ENCODE data around the gene WDFY4. TPM values are rescaled to one million over a fixed set of nuclear protein-coding genes. Genes with fewer than 3 reads are reported as not detected.

The WDFY4 gene
- total RNA-seq, 1 experiment from 2014 or later: not detected

DNA sequence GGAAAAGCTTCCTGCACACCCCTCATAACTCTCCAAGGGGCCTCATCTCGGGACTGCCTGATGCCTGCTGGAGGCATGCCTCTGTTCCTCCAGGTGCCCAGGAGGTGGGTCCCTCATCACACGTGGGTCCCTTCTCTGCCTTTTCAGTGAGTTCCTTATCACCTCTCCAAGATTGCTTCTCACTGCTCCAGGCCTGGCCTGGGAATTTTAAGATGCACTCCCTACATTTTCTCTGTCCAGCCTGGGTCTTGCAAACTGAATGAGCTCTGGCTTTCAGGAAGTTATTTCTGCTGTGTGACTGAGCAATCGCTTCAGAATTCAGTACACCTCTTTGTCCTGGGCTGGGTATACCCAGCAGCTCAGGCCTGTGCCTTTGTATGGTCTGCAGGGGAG lies 211.1 kb downstream of the WDFY4 start:
- no peak for DNase-seq
- Histone ChIP-seq H3K4me2 (no peak overlapping the region), H3K9me3 (ENCODE audit: insufficient read depth, low read depth) (no peaks in the 10 kb centered on the region), H3K9me2 (ENCODE audit: insufficient read depth) (no peaks in the 10 kb centered on the region), H4K20me1 (ENCODE audit: insufficient read depth) (no peaks in the 10 kb centered on the region; the same call in 1 of the 2 replicates), H3K27ac (no peak overlapping the region), H3K36me3 (ENCODE audit: low read depth) (no peaks in the 10 kb centered on the region), H3F3A (ENCODE audit: insufficient read depth, low read depth) (no peaks in the 10 kb centered on the region), H3K4me1 (replicated peaks; ENCODE audit: insufficient read depth) (no peaks in the 10 kb centered on the region), H3K79me2 (ENCODE audit: low read depth) (no peaks in the 10 kb centered on the region), H3K4me3 (no peak overlapping the region), H3K27me3 (ENCODE audit: insufficient read depth, low read depth) (peaks cover 11% of the 10 kb centered on the region), H2AFZ (no peak overlapping the region)
- BruUV-seq (replicated peaks): no TSS peak
- intact Hi-C loops (cut with micrococcal nuclease; ENCODE audit: unreplicated experiment): no loop called here
- CTCF ChIA-PET: no interaction called here
- POLR2A ChIA-PET (ENCODE audit: unreplicated experiment): no interaction called here
- TF ChIP-seq, protein P1, sequence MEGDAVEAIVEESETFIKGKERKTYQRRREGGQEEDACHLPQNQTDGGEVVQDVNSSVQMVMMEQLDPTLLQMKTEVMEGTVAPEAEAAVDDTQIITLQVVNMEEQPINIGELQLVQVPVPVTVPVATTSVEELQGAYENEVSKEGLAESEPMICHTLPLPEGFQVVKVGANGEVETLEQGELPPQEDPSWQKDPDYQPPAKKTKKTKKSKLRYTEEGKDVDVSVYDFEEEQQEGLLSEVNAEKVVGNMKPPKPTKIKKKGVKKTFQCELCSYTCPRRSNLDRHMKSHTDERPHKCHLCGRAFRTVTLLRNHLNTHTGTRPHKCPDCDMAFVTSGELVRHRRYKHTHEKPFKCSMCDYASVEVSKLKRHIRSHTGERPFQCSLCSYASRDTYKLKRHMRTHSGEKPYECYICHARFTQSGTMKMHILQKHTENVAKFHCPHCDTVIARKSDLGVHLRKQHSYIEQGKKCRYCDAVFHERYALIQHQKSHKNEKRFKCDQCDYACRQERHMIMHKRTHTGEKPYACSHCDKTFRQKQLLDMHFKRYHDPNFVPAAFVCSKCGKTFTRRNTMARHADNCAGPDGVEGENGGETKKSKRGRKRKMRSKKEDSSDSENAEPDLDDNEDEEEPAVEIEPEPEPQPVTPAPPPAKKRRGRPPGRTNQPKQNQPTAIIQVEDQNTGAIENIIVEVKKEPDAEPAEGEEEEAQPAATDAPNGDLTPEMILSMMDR (conservative IDR thresholded peaks at IDR 0.05): no peak
- TF ChIP-seq EZH2 (IDR thresholded peaks at IDR 0.05; ENCODE audit: low read depth): no peak

DNA sequence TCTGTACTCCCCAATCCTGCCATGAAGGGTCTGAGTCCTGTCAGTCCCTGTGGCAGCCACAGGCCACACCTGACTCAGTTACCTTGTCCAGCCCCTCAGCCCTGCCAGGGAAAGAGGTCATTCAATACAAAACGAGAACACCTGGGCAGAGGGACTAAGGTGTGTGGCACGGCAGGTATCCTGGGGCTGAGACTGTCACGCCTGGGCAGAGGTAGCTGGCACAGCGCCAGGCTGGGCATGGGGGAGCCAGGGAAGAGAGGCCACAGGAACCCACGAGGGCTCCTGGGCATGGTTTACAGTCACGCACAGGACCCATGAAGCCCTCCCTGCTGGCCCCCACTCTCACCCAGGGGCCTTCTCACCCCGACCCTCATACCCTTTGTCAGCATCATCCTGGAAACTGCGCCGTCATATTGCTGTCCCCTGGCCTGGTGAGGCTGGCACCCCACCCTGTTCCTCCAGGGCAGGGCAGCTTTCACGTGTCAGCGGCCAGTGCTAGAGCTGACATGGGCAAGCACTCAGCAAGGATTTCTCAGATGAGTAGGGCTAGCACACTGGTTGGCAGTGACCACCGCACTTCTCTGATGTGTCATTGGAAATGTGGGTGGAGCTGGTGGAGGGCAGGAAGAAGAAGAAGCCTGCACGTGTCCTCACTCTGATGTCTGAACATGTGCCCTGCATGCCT lies 212.2 kb downstream of the WDFY4 start:
- peaks cover 11% of the 10 kb centered on the region for H3K27me3 ChIP-seq (ENCODE audit: insufficient read depth, low read depth)
- H3F3A ChIP-seq (ENCODE audit: insufficient read depth, low read depth): no peaks in the 10 kb centered on the region
- CTCF ChIA-PET: no interaction called here
- no peak for DNase-seq
- no peak overlapping the region for H3K27ac ChIP-seq
- no peaks in the 10 kb centered on the region for H3K36me3 ChIP-seq (ENCODE audit: low read depth)
- no peak overlapping the region for H3K4me3 ChIP-seq
- TF ChIP-seq, protein P1 (conservative IDR thresholded peaks at IDR 0.05): no peak
- TF ChIP-seq EZH2 (IDR thresholded peaks at IDR 0.05; ENCODE audit: low read depth): no peak
- no peaks in the 10 kb centered on the region for H3K9me2 ChIP-seq (ENCODE audit: insufficient read depth)
- no peaks in the 10 kb centered on the region; the same call in 1 of the 2 replicates for H4K20me1 ChIP-seq (ENCODE audit: insufficient read depth)
- H3K9me3 ChIP-seq (ENCODE audit: insufficient read depth, low read depth): no peaks in the 10 kb centered on the region
- H3K79me2 ChIP-seq (ENCODE audit: low read depth): no peaks in the 10 kb centered on the region
- intact Hi-C loops (cut with micrococcal nuclease; ENCODE audit: unreplicated experiment): no loop called here
- BruUV-seq (replicated peaks): no TSS peak
- H2AFZ ChIP-seq: no peak overlapping the region
- H3K4me1 ChIP-seq (replicated peaks; ENCODE audit: insufficient read depth): no peaks in the 10 kb centered on the region
- POLR2A ChIA-PET (ENCODE audit: unreplicated experiment): no interaction called here
- no peak overlapping the region for H3K4me2 ChIP-seq

- no peak for DNase-seq
- CTCF ChIA-PET: no interaction called here
- Histone ChIP-seq H3K79me2 (ENCODE audit: low read depth) (no peaks in the 10 kb centered on the region), H3K4me3 (no peak overlapping the region), H3K27ac (no peak overlapping the region), H4K20me1 (ENCODE audit: insufficient read depth) (no peaks in the 10 kb centered on the region; the same call in 1 of the 2 replicates), H3K27me3 (ENCODE audit: insufficient read depth, low read depth) (peaks cover 11% of the 10 kb centered on the region), H3K36me3 (ENCODE audit: low read depth) (no peaks in the 10 kb centered on the region), H3K4me1 (replicated peaks; ENCODE audit: insufficient read depth) (no peaks in the 10 kb centered on the region), H3K4me2 (no peak overlapping the region), H3K9me3 (ENCODE audit: insufficient read depth, low read depth) (no peaks in the 10 kb centered on the region), H3F3A (ENCODE audit: insufficient read depth, low read depth) (no peaks in the 10 kb centered on the region), H2AFZ (no peak overlapping the region), H3K9me2 (ENCODE audit: insufficient read depth) (no peaks in the 10 kb centered on the region)
- intact Hi-C loops (cut with micrococcal nuclease; ENCODE audit: unreplicated experiment): no loop called here
- no peak for TF ChIP-seq EZH2 (IDR thresholded peaks at IDR 0.05; ENCODE audit: low read depth)
- TF ChIP-seq, protein P1 (conservative IDR thresholded peaks at IDR 0.05): no peak
- no TSS peak for BruUV-seq (replicated peaks)
- POLR2A ChIA-PET (ENCODE audit: unreplicated experiment): no interaction called here
Measured at GRCh38 chr10:48897441-48897790, 212.7 kb downstream of the WDFY4 start.

Data from PC-9 (cell line).